GM19043 (cell line): ENCODE data around the gene EML1.

Experiments
- ATAC-seq: cut with Tn5 transposase; IDR thresholded peaks from one replicate; pipeline ENCODE4 v1.9.1; 2021; ENCODE audit warnings: low read depth; ENCODE audit not compliant: unreplicated experiment

EML1 gene

DNA sequence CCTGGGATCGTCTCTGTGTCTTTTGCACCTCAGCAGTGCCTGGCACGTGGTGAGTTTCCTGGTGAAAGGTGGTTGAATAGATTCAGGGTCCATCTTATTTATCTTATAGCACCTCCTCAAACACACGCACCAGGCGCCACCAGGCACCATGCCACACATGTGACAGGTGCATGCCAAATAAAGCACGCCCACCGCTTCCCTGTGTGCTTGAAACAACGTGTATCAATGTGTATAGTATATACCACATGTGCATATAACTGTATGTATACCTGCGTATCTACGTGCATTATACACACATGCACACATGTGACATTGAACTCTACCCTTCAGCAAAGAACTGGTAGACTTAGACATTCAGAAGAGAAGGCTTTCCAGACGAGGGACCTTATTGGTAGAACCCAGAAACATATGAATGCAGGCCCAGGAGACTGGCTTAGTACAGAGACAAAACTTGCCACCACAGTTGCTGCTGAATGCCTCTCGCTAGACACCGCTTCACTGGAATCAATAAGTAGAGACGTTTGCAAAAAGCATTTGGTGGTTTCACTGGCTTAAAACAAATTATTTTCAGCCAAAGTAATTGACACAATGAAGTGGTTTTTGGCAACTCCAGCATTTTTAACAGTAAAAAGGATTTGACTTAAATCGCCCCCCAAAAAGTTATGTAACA lies 10.0 kb downstream of the EML1 start:
- ATAC-seq: no peak

DNA sequence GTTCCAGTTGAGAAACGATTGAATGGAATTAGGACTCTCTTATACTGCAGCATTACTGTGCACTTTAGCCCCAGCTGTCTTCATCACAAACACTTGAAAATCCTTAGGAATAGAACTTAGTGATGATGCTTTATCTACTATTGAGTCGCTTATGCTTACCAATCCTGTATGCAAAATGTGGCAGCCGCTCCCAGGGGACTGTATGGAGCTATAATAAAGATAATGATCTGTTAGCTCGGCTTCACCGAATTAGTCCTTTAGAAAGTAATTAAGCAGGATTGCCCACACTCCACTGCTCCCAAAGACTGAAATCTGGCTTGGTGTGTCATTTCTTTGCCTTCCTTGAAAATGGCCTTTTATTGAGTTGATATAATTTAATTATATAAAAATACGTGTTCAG lies 10.6 kb downstream of the EML1 start:
- no peak for ATAC-seq

DNA sequence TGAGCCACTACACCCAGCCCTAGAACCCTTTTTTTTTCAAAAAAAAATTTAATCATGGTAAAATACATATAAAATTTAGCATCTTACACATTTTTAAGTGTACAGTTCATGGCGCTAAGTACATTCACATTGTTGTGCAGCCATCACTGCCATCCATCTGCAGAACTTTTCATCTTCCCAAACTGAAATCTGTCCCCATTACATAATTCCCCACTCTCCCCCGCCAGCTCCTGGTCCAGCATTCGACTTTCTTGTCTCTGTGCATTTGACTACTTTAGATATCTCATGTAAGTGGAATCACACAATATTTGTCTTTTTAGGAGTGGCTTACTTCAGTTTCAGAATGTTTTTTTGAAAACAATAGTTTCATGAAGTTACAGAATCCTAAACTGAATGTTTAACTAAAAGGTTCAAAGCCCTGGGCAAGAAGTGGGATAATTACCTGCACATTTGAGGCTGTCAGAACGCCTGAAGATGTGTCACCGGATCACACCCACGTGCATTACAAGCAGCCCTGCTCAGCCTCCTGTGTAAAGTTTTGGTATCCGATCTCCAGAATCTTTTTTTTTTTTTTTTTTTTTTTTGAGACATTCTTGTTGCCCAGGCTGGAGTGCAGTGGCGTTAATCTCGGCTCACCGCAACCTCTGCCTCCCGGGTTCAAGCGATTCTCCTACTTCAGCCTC lies 12.7 kb downstream of the EML1 start:
- no peak for ATAC-seq

DNA sequence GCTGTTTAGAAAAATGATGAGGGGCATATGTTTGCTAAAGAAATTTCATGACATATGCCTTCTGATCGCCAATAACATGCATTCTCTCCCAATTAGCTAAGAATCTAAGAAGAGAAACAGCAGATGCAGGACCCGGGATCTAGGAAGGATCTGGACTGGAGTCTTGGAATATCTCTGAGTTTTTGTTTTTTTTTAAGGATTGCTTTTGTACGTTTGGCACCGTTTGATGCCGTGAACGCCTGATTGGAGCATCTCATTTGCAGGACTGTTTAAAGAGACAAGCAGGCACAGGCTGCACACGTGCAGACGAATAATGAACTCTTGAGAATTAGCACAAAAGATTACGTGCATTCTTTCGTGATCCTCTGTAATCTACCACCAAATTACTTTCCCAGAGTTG lies 13.6 kb downstream of the EML1 start:
- ATAC-seq: no peak

DNA sequence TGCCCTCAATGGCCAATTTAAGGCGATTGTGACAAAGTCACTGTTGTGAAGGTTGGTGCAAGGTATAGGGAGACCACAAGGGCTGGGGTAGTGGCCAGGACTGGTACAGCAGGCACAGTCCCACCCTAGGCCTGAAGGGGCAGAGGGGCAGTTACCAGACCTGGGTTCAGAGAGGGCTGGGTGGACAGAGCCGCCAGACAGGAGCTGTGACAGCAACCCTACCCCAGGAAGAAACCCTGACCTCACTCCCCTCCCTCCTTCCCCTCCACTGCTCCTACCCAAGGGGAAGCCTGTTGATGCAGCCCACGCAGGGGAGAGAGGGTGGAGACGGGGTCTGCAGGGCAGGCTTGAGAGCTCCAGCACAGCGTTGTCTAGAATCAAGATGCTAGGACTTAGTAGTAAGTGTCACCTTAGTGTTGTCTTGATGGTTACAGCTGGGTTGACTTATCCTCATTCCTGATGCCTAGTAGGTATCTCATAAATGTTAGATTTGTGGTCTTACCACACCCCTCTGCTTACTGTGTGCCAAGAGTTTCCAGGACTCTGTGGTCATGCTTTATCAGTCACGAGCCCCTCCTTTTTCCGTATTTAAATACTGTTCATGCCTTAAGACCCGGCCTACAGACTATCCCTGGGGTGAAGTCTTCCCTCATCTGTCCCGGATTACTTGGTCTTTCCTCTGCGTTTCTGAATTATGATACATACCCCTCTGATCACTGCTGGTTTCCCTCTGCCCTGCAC lies 14.4 kb downstream of the EML1 start:
- no peak for ATAC-seq

DNA sequence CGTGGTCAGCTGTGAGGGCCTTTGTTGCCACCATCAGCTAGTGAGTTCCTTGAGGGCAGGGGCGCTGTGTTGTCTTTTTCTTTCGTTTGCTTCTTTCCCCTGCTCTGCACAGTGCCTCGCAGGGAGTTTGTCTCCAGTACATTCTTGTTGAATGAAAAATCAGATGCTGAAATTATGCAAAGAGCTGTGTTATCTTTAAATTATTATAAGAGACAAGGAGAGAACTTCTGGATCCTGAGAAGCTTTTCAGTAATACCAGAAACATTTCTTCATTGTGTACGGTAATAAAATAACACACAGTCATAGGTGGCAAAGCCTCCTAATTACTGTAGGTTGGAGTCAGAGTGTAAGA lies 14.9 kb downstream of the EML1 start:
- no peak for ATAC-seq

DNA sequence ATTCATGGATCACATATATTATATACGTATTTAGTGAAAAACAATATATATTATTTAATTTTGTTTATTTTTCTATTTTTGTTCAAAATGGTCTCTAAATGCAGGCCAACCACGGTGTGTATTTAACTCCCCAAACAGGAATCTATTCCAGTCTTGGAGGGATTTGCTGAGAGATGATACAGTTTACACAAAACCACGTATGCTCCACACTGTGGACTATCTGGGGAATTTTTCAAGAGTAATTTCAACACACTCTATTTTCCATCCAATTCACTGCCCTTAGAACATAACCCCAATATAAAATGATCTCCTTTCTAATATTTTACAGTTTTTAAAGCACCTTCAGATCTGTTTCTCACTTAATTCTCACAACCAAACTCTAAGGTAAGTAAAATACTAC lies 15.3 kb downstream of the EML1 start:
- ATAC-seq: no peak

DNA sequence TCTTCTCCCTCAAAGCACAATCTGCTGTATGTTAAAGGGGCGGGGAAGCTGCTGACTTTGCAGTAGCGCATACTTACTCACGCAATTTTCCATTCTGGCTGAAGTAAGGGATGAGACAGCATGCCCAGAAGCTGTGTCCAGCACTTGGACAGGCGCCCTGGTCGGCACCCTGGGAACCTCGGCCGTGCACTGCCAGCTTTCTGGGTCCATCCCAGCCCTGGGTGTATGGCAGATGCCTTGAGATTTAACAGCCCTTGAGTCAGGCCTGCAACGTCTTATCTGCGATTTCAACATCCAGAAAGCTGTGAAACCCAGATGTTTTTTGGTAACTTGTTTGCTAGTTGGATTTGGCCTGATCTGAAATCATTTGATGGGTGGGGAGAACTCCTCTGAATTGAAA lies 16.1 kb downstream of the EML1 start:
- ATAC-seq: no peak

DNA sequence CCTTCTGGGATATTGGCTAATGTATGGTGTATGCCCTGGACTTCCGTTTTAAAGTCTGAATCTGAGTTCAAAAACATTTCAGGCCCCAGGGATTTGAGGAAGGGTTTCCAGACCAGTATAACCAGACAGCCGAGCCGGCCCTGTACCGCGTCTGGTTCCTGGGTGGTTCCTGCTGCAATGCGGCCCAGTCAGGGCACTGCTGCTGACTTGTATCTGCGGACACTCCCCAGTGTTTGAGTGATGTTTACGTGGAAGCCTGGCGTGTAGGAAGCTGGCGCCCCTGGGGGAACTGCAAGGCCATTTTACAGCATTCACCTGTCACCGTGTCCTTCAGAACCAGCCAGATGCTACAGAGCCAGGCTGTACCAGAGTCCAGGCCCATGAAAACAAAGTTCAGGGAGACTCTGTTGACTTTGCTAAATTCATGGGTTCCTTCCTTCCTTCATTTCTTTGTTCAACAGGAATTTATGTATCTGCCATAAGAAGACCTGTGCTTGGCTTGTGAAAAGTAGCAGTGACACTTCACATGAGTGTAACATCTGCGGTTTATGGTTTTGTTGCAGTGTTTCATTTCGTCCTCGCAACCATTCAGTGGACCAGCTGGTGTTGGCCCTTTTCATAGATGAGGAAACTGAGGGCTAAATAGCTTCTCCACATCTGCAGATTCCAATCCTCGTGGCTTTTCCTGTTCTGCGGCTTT lies 16.8 kb downstream of the EML1 start:
- ATAC-seq: no peak

DNA sequence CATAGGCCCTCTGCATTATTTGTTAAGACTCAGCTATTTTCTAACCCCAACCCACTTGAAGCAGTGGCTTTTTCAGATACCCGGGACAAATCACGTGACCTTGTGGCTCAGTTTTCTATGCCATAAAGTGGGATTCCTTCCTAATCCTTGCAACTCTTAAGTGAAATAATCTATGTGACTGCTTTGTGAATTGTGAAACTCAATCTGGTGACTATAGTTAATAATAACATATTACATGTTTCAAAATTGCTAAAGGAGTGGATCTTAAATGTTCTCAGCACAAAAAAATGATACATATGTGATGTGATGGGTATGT lies 17.3 kb downstream of the EML1 start:
- ATAC-seq: no peak

DNA sequence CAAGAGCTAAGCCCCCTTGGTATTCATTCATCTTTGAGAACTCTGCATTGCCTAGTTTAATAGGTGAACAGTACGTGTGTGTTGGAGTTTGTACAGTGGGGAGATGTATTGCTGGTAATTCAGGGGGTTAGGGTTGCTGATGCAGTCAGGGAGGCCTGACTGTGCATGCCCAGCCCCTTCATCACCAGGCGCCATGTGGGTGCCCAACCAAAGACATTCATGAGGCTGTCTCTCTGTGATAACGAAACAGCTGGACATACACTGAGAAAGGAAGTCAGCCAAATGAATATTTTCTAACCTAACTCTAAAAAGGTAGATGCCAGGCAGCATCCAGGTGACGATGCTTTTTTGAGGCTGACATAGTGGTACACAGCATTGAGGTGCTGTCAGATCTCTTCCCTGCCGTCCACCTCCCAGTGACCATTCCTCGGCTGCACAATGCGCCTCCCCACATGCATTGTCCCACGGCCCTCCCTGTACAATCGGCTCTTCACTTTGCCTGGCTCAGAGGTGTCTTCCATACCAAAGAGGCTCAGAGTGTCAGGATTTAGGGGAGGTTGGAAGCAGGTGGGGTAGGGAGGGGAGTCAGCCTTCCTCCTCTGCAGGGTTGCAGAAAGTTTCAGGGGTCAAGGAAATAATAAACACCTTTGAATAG lies 19.0 kb downstream of the EML1 start:
- ATAC-seq: no peak

DNA sequence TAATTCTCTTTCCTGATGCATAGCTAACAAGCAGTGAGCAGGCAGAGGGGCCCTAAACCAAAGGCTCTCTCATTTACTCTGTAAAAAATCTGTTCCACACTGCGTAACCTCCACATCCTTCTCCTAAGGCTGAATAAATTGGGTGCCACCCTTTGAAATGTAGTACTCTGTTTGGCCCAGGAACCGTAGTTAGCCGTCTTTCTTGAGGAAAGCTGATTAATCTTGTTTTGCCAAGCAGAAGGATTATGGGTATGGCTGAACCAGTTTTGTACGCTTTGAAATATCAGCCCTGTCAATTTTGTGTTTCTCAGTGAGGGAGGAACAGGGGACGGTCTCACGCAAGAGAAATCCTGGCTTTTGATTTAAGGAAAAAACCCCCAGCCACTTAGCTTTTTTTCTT lies 19.7 kb downstream of the EML1 start:
- ATAC-seq: no peak

DNA sequence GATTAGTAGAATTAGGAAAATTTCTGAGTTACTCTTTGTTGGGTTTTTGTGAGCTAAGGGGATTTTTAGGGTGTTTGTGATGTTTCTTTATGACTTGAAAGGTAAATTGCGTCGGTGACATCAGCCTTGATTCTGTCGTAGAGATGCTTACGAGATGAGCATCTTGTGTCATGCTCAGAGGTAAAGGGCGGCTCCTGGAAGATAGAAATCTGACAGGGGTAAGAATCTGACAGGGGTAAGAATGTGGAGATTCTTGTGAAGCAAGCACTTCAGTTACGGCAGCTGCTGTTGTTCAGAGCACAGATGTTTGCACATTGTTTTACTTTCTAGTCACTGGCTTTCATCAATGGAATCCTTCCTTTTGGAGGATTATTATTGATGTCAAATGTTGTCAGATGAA lies 22.5 kb downstream of the EML1 start:
- no peak for ATAC-seq

DNA sequence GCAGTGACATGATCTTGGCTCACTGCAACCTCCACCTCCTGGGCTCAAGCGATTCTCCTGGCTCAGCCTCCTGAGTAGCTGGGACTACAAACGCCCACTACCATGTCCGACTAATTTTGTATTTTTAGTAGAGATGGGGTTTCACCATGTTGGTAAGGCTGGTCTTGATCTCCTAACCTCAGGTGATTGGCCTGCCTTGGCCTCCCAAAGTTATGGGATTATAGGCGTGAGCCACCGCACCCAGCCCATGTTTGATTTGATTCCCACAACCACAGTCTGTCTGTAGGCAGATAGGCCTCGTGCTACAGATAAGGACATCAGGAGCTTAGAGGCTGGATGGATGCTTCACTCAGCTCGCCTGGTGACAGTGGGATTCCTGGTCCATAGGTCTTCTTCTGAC lies 23.0 kb downstream of the EML1 start:
- no peak for ATAC-seq

DNA sequence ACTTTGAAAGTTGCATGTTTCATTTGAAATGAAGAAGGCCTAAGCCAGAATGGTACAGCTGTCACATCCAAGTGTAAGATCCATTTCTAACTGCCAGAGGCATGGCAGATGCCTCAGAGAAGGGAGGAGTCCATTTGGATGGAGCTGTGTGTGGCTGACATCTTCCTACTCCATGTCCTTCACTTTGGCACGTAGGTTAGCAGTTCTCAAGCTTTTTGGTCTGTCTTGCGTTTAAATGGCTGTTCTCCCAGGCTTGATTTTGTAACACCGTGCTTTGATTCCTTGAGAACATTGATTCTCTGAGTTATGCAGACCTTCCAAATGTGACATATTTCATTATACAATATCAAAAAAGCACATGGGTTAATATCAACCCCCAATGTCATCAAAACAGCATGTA lies 23.4 kb downstream of the EML1 start:
- no peak for ATAC-seq

DNA sequence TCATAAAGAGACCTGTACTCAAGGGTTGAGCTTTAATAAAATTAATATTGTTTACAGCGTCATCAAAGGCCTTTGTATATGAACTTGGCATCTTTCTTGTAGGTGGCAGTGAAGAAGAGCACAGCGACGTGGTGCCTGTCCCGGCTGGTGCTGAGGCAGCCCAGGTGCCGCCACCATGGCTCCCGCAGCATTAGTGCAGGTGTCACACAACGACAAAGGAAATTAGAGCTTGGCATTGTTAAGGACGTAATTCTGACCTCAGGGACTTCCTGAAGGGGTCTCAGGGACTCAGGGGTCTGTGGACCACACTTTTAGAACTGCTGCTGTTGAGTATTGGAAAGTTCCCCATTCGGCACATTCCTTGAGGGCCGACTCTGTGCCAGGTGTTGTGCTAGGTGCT lies 24.1 kb downstream of the EML1 start:
- no peak for ATAC-seq

DNA sequence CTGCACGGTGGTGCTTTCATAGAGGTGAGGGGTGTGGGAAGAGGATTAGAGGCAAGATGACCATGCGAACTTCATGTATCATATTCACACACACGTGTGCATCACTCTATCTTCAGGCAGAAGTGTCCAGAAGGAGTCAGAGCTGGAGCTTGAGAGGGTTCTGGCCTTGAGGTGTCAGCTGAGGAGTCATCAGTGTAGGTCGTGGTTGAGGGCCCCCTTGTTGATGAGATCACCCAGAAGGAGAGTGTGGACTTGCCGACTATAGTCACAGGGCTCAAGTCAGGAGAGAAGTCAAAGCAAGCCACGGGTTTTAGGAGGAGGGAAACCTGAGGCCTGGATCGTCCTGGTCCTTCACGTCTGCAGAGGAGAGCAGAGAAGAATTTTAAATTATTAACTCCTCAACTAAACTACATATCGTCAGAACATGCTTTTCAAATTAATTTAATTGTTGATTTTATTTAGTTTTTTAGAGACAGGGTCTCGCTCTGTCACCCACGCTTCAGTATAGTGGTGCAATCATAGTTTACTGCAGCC lies 25.4 kb downstream of the EML1 start:
- no peak for ATAC-seq

DNA sequence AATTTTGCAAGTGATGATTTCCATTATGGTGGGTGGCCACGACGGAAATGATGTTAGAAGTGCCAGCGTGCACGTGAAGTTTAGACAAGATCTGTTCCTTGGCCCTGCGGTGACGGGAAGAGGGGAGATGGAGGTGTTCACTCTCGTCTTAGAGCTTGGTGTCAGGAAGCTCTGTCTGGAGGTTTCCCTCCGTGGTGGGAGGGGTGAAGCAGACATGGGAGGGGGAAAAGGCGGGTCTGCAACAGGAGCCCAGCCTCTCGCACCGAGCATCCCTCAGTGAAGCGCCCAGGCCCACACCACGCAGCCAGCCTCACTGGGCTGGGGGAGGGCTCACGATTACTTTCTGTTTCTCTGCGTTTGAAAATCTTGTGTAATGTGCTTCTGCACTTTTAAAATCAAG lies 26.3 kb downstream of the EML1 start:
- no peak for ATAC-seq

DNA sequence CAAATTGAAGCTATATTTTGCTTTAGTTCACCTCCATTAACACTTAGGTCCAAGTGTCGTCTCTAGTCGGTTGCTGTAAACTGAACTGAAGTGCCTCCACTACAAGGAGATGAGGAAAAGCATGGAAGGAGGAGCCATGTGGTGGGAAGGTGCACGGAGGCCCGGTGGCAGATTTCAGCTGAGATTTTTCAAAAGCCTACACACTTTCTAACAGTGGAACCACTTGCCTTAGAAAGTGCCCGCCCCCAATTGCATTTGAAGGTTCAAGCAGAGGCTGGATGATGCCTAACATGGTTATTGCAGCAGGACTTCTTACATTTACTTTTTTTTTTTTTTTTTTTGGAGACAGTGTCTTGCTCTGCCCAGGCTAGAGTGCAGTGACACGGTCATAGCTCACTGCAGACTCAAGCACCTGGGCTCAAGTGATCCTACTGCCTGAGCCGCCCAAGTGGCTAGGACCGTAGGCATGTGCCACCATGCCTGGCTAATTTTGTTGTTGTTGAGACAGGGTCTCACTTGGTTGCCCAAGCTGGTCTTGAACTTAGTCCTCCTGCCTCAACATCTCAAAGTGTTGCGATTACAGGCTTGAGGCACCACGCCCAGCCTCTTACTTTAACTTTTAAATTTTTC lies 27.6 kb downstream of the EML1 start:
- no peak for ATAC-seq
